SK-N-SH (cell line): ENCODE measurements around the gene DCDC1. TPM values are rescaled to one million over a fixed set of nuclear protein-coding genes. Genes with fewer than 3 reads are reported as not detected.

Source experiments
- CTCF ChIA-PET: fragments of 300-600, 350-600 bp; formaldehyde crosslinking; extraction: SDS; loops from one replicate; lab custom pipeline; 2021; lab: Yijun Ruan, JAX
- POLR2A ChIA-PET: fragments of 350-600 bp; sonication (Branson Sonifier 250); formaldehyde crosslinking; extraction: SDS; loops from one replicate; lab custom pipeline; 2020; ENCODE audit warnings: antibody characterized with exemption, inconsistent platforms; lab: Yijun Ruan, JAX
- DNase-seq: peaks from one replicate; pipeline ENCODE4 v3.0.0; 2012
- H2AFZ ChIP-seq: fragments of 200-600 bp; sonication (generic); 2 replicates; pipeline ENCODE4 v1.8.1; 2016; ENCODE audit warnings: antibody characterized with exemption, mild to moderate bottlenecking, low read depth
- H3F3A ChIP-seq: fragments of 200-600 bp; sonication (generic); replicated peaks from 2 replicates; pipeline ENCODE3; 2016; ENCODE audit warnings: antibody characterized with exemption, mild to moderate bottlenecking; ENCODE audit not compliant: insufficient read depth
- H3K27ac ChIP-seq, 2 experiments: fragments of 200-500 bp in 1 of 2; fragments of 200-600 bp in 1 of 2; sonication (Bioruptor generic) in 1 of 2; sonication (generic), shearing (Covaris generic) in 1 of 2; 2 replicates each; pipeline versions ENCODE4 v1.5.1 to v1.6.1; 2014 to 2016; ENCODE audit warnings: low read depth in 2 of 2, inconsistent platforms in 1 of 2, low read length in 1 of 2, mild to moderate bottlenecking in 1 of 2, mixed read lengths in 1 of 2
- H3K27me3 ChIP-seq: fragments of 200-600 bp; sonication (generic), shearing (Covaris generic); 2 replicates; pipeline ENCODE4 v1.6.1; 2016; ENCODE audit warnings: mixed run types; ENCODE audit not compliant: insufficient read depth
- H3K36me3 ChIP-seq, 2 experiments: fragments of 200-500 bp in 1 of 2; fragments of 200-600 bp in 1 of 2; sonication (Bioruptor generic) in 1 of 2; sonication (generic) in 1 of 2; replicated peaks in 1 of 2; 2 replicates each; pipeline versions ENCODE3 to v1.5.1; 2014 to 2016; ENCODE audit warnings: low read length in 1 of 2, mild to moderate bottlenecking in 1 of 2; ENCODE audit not compliant: insufficient read depth in 2 of 2, control insufficient read depth in 1 of 2
- H3K4me1 ChIP-seq, 2 experiments: fragments of 200-500 bp in 1 of 2; fragments of 200-600 bp in 1 of 2; sonication (Bioruptor generic) in 1 of 2; sonication (generic), shearing (Covaris generic) in 1 of 2; 2 replicates each; pipeline versions ENCODE4 v1.5.1 to v1.6.1; 2014 to 2016; ENCODE audit warnings: low read depth in 1 of 2, low read length in 1 of 2, mixed run types in 1 of 2; ENCODE audit not compliant: insufficient read depth in 2 of 2, control insufficient read depth in 1 of 2
- H3K4me2 ChIP-seq: fragments of 200-600 bp; sonication (generic), shearing (Covaris generic); 2 replicates; pipeline ENCODE4 v1.6.1; 2017; ENCODE audit warnings: mixed run types
- H3K4me3 ChIP-seq, 2 experiments: fragments of 200-500 bp in 1 of 2; fragments of 200-600 bp in 1 of 2; sonication (Bioruptor generic) in 1 of 2; sonication (generic), shearing (Covaris generic) in 1 of 2; 2 replicates each; pipeline versions ENCODE4 v1.5.1 to v1.8.1; 2014 to 2016; ENCODE audit warnings: low read depth in 2 of 2, inconsistent platforms in 1 of 2, low read length in 1 of 2, mild to moderate bottlenecking in 1 of 2, mixed read lengths in 1 of 2, moderate library complexity in 1 of 2
- H3K79me2 ChIP-seq: fragments of 200-600 bp; sonication (generic); 2 replicates; pipeline ENCODE4 v1.8.1; 2017; ENCODE audit warnings: mild to moderate bottlenecking; ENCODE audit not compliant: insufficient read depth
- H3K9ac ChIP-seq: fragments of 200-600 bp; sonication (generic); 2 replicates; pipeline ENCODE4 v1.6.1; 2017; ENCODE audit warnings: mixed run types
- H3K9me2 ChIP-seq: fragments of 200-600 bp; sonication (generic); 2 replicates; pipeline ENCODE4 v1.6.1; 2017; ENCODE audit warnings: mixed run types
- H3K9me3 ChIP-seq: fragments of 200-600 bp; sonication (generic); 2 replicates; pipeline ENCODE4 v1.6.1; 2017; ENCODE audit warnings: mixed run types, mild to moderate bottlenecking, moderate library complexity
- H4K20me1 ChIP-seq: fragments of 200-600 bp; sonication (generic); 2 replicates; pipeline ENCODE4 v1.6.1; 2017; ENCODE audit warnings: mild to moderate bottlenecking, mixed run types; ENCODE audit not compliant: insufficient read depth
- CHD2 ChIP-seq: fragments of 150-350 bp; IDR thresholded peaks from 2 replicates; pipeline ENCODE4 v1.6.1; 2018; ENCODE audit warnings: low read length; ENCODE audit not compliant: partially characterized antibody
- EP300 ChIP-seq, 2 experiments: IDR thresholded peaks; 2 replicates each; pipeline versions ENCODE4 v1.4.0 to v1.6.1; 2012; ENCODE audit warnings: borderline replicate concordance in 1 of 2, low read depth in 1 of 2, low read length in 1 of 2
- FOSL2 ChIP-seq: IDR thresholded peaks from 2 replicates; pipeline ENCODE4 v1.4.0; 2012; ENCODE audit warnings: low read depth, mild to moderate bottlenecking, moderate library complexity, borderline replicate concordance
- FOXJ3 ChIP-seq: sonication (generic); formaldehyde crosslinking; IDR thresholded peaks from 2 replicates; pipeline ENCODE4 v1.5.1; 2020; ENCODE audit warnings: mild to moderate bottlenecking, missing genetic modification reagents
- FOXM1 ChIP-seq: IDR thresholded peaks from 2 replicates; pipeline ENCODE4 v1.4.0; 2012; ENCODE audit warnings: low read depth, mild to moderate bottlenecking
- GABPA ChIP-seq: IDR thresholded peaks from 2 replicates; pipeline ENCODE4 v1.4.0; 2012; ENCODE audit warnings: low read depth, mild to moderate bottlenecking
- GATA2 ChIP-seq: sonication (generic); formaldehyde crosslinking; IDR thresholded peaks from 2 replicates; pipeline ENCODE4 v1.5.0; 2020; ENCODE audit warnings: mild to moderate bottlenecking, missing genetic modification reagents
- MEF2A ChIP-seq: IDR thresholded peaks from 2 replicates; pipeline ENCODE4 v1.4.0; 2012; ENCODE audit warnings: low read depth, borderline replicate concordance
- NFIC ChIP-seq: IDR thresholded peaks from 2 replicates; pipeline ENCODE4 v1.4.0; 2012; ENCODE audit warnings: borderline replicate concordance
- NRF1 ChIP-seq: IDR thresholded peaks from 2 replicates; pipeline ENCODE4 v1.6.1; 2012; ENCODE audit warnings: low read depth, mild to moderate bottlenecking, low read length
- PBX3 ChIP-seq: IDR thresholded peaks from 2 replicates; pipeline ENCODE4; 2012
- RAD21 ChIP-seq: IDR thresholded peaks from 2 replicates; pipeline ENCODE4 v1.6.1; 2012; ENCODE audit warnings: mild to moderate bottlenecking, low read length
- RCOR1 ChIP-seq: fragments of 150-350 bp; IDR thresholded peaks from 2 replicates; pipeline ENCODE4 v1.6.1; 2017; ENCODE audit warnings: antibody characterized with exemption, low read length
- RXRA ChIP-seq: IDR thresholded peaks from 2 replicates; pipeline ENCODE4 v1.4.0; 2012; ENCODE audit warnings: low read depth, mild to moderate bottlenecking, borderline replicate concordance
- SIN3A ChIP-seq: IDR thresholded peaks from 2 replicates; pipeline ENCODE4 v1.6.1; 2012; ENCODE audit warnings: low read depth, mild to moderate bottlenecking, low read length, moderate library complexity, borderline replicate concordance
- TAF1 ChIP-seq: IDR thresholded peaks from 2 replicates; pipeline ENCODE4 v1.6.1; 2012; ENCODE audit warnings: low read depth, mild to moderate bottlenecking, low read length, moderate library complexity, borderline replicate concordance
- TCF12 ChIP-seq: IDR thresholded peaks from 2 replicates; pipeline ENCODE4 v1.4.0; 2012
- TEAD4 ChIP-seq: IDR thresholded peaks from 2 replicates; pipeline ENCODE4 v1.4.0; 2012; ENCODE audit warnings: mild to moderate bottlenecking, borderline replicate concordance; ENCODE audit not compliant: insufficient read depth
- YY1 ChIP-seq: IDR thresholded peaks from 2 replicates; pipeline ENCODE4 v1.4.0; 2012; ENCODE audit warnings: low read depth, mild to moderate bottlenecking
- WGBS: methylation state at CpG from one replicate; pipeline ENCODE4 v1.1.6; 2017; ENCODE audit warnings: low lambda C conversion rate; 5-methylcytosine and 5-hydroxymethylcytosine counted together
- polyA plus RNA-seq, 3 experiments: library from polyadenylated mRNA; depleted of rRNA; stranded (reverse); fragments of >200 nt; gene quantifications; 2 replicates each; pipeline ENCODE4 v1.2.3, GENCODE V29; 2012
- TF ChIP-seq, protein P1 (sequence below): fragments of 150-350 bp; IDR thresholded peaks from 2 replicates; pipeline ENCODE4 v1.6.1; 2017; ENCODE audit warnings: antibody characterized with exemption, low read length, low read depth, borderline replicate concordance
- TF ChIP-seq, protein P2 (sequence below): IDR thresholded peaks from 2 replicates; pipeline ENCODE4 v1.4.0; 2012; ENCODE audit warnings: low read depth, borderline replicate concordance
- TF ChIP-seq, protein P3 (sequence below): IDR thresholded peaks from 2 replicates; pipeline ENCODE4 v1.4.0; 2012; ENCODE audit warnings: low read depth

The DCDC1 gene
- polyA plus RNA-seq, 1 of the 3 experiments (the other 2 are of a cell fraction) = 0.12 TPM

DNA sequence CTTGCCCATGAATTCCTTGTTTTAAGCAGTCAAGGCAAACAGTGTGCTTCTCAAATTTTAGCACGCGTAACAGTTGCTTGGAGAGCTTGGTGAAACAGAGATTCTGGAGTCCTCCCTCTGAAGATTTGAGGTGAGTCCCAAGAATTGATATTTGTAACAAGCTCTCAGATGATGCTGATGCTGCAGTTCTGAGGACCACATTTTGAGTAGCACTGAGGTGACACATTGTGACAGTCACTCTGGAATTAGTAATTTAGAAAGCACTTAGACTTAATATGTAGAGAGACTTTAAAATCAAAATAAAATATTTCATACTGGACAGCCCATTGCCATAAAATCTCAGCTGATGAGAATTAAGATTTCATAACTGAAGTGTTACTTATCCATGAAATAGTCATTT lies 38.7 kb upstream of the DCDC1 start:
- WGBS = 98% methylated on average over 2 of the region's 2 CpGs
- H3K79me2 ChIP-seq = no peaks in the 10 kb centered on the region
- H3K9ac ChIP-seq = no peak overlapping the region
- TF ChIP-seq, protein P1, sequence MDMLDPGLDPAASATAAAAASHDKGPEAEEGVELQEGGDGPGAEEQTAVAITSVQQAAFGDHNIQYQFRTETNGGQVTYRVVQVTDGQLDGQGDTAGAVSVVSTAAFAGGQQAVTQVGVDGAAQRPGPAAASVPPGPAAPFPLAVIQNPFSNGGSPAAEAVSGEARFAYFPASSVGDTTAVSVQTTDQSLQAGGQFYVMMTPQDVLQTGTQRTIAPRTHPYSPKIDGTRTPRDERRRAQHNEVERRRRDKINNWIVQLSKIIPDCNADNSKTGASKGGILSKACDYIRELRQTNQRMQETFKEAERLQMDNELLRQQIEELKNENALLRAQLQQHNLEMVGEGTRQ = no peak
- TF ChIP-seq MEF2A (no peak), FOXJ3 (CRISPR knock-in tag) (no peak), TCF12 (no peak), PBX3 (no peak), RCOR1 (no peak), FOXM1 (no peak)
- TF ChIP-seq, protein P2, sequence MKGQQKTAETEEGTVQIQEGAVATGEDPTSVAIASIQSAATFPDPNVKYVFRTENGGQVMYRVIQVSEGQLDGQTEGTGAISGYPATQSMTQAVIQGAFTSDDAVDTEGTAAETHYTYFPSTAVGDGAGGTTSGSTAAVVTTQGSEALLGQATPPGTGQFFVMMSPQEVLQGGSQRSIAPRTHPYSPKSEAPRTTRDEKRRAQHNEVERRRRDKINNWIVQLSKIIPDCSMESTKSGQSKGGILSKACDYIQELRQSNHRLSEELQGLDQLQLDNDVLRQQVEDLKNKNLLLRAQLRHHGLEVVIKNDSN = no peak
- no peak for DNase-seq
- POLR2A ChIA-PET = no interaction called here
- H4K20me1 ChIP-seq = no peaks in the 10 kb centered on the region
- no peak overlapping the region for H2AFZ ChIP-seq
- H3K27ac ChIP-seq = no peak overlapping the region
- H3K9me3 ChIP-seq = no peaks in the 10 kb centered on the region
- peaks cover 0 to 8% of the 10 kb centered on the region in 2 experiments; a peak in 1 of 4 replicates for H3K4me1 ChIP-seq
- no peaks in the 10 kb centered on the region for H3K27me3 ChIP-seq
- H3K9me2 ChIP-seq = no peaks in the 10 kb centered on the region
- CTCF ChIA-PET = interaction anchor here (1.8 kb wide), 1 partner anchor 11 kb away, joined by 5 read pairs; no protein-coding TSS in a partner anchor
- H3K4me2 ChIP-seq = no peak overlapping the region
- no peak overlapping the region for H3K4me3 ChIP-seq
- peaks cover 3% of the 10 kb centered on the region for H3F3A ChIP-seq
- H3K36me3 ChIP-seq = no peaks in the 10 kb centered on the region

- no peaks in the 10 kb centered on the region for H4K20me1 ChIP-seq
- no peak overlapping the region for H3K9ac ChIP-seq
- H3K9me3 ChIP-seq = no peaks in the 10 kb centered on the region
- no peaks in the 10 kb centered on the region for H3F3A ChIP-seq
- no peaks in the 10 kb centered on the region for H3K9me2 ChIP-seq
- no peak overlapping the region for H3K4me2 ChIP-seq
- no peaks in the 10 kb centered on the region for H3K79me2 ChIP-seq
- TF ChIP-seq RCOR1 (no peak), TAF1 (no peak), YY1 (no peak), SIN3A (no peak), FOSL2 (no peak), RAD21 (no peak), CHD2 (no peak), GABPA (no peak), TEAD4 (no peak), GATA2 (CRISPR knock-in tag) (no peak), NRF1 (no peak), MEF2A (no peak), RXRA (no peak), EP300 (IDR thresholded peaks at IDR 0.05; ENCODE audit: borderline replicate concordance in 1 of 2, low read depth in 1 of 2, low read length in 1 of 2) (no peak), NFIC (no peak)
- TF ChIP-seq, protein P3, sequence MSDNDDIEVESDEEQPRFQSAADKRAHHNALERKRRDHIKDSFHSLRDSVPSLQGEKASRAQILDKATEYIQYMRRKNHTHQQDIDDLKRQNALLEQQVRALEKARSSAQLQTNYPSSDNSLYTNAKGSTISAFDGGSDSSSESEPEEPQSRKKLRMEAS = no peak
- TF ChIP-seq, protein P1 = no peak
- peaks cover 0 to 8% of the 10 kb centered on the region in 2 experiments; a peak in 1 of 4 replicates for H3K4me1 ChIP-seq
- H3K27me3 ChIP-seq = no peaks in the 10 kb centered on the region
- no peak overlapping the region for H2AFZ ChIP-seq
- CTCF ChIA-PET = interaction anchor here (1.7 to 2.4 kb wide), 2 partner anchors 10 to 467 kb away, joined by 4 to 7 read pairs; no protein-coding TSS in a partner anchor
- no peak for DNase-seq
- no peaks in the 10 kb centered on the region for H3K36me3 ChIP-seq
- POLR2A ChIA-PET = no interaction called here
- no peak overlapping the region for H3K4me3 ChIP-seq
- no peak overlapping the region for H3K27ac ChIP-seq
Observed at GRCh38 chr11:31404614-31405013, 35.1 kb upstream of the DCDC1 start.
